Panc1 (cell line): Measurements from ENCODE around the gene IQGAP1.

Experiments
- TF ChIP-seq, protein P1 (sequence below): fragments of 450-650 bp; IDR thresholded peaks from 2 replicates; pipeline ENCODE4 v1.5.1; 2017; ENCODE audit warnings: mild to moderate bottlenecking
- TF ChIP-seq, protein P2 (sequence below), 2 experiments: IDR thresholded peaks; 2 replicates each; pipeline ENCODE4 v1.6.1; 2011 to 2012; ENCODE audit warnings: low read depth in 2 of 2, control low read depth in 1 of 2, low read length in 1 of 2, mild to moderate bottlenecking in 1 of 2, moderate library complexity in 1 of 2; ENCODE audit not compliant: insufficient read depth in 1 of 2

DNA sequence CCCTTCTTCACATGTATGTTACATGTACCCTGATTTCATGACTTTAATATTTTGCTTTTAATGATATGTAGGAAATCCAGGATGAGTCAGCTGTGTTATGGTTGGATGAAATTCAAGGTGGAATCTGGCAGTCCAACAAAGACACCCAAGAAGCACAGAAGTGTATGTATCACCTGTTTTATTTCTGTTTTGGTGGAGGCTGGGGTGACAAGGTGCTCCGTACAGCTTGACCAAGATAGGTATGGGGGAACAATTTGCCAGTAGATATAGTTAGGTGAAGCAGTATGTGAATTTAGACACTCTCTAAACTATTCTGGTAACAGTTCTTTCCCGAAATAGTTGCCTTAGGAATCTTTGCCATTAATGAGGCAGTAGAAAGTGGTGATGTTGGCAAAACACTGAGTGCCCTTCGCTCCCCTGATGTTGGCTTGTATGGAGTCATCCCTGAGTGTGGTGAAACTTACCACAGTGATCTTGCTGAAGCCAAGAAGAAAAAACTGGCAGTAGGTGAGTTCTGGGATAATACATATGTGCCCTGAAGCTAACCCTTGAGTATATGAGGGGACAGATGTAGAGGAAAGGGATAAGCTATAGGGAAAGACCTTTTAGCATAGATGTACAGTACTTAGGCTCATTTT lies 78.0 kb downstream of the IQGAP1 start:
- TF ChIP-seq, protein P1, sequence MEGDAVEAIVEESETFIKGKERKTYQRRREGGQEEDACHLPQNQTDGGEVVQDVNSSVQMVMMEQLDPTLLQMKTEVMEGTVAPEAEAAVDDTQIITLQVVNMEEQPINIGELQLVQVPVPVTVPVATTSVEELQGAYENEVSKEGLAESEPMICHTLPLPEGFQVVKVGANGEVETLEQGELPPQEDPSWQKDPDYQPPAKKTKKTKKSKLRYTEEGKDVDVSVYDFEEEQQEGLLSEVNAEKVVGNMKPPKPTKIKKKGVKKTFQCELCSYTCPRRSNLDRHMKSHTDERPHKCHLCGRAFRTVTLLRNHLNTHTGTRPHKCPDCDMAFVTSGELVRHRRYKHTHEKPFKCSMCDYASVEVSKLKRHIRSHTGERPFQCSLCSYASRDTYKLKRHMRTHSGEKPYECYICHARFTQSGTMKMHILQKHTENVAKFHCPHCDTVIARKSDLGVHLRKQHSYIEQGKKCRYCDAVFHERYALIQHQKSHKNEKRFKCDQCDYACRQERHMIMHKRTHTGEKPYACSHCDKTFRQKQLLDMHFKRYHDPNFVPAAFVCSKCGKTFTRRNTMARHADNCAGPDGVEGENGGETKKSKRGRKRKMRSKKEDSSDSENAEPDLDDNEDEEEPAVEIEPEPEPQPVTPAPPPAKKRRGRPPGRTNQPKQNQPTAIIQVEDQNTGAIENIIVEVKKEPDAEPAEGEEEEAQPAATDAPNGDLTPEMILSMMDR: no peak
- TF ChIP-seq, protein P2, sequence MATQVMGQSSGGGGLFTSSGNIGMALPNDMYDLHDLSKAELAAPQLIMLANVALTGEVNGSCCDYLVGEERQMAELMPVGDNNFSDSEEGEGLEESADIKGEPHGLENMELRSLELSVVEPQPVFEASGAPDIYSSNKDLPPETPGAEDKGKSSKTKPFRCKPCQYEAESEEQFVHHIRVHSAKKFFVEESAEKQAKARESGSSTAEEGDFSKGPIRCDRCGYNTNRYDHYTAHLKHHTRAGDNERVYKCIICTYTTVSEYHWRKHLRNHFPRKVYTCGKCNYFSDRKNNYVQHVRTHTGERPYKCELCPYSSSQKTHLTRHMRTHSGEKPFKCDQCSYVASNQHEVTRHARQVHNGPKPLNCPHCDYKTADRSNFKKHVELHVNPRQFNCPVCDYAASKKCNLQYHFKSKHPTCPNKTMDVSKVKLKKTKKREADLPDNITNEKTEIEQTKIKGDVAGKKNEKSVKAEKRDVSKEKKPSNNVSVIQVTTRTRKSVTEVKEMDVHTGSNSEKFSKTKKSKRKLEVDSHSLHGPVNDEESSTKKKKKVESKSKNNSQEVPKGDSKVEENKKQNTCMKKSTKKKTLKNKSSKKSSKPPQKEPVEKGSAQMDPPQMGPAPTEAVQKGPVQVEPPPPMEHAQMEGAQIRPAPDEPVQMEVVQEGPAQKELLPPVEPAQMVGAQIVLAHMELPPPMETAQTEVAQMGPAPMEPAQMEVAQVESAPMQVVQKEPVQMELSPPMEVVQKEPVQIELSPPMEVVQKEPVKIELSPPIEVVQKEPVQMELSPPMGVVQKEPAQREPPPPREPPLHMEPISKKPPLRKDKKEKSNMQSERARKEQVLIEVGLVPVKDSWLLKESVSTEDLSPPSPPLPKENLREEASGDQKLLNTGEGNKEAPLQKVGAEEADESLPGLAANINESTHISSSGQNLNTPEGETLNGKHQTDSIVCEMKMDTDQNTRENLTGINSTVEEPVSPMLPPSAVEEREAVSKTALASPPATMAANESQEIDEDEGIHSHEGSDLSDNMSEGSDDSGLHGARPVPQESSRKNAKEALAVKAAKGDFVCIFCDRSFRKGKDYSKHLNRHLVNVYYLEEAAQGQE (IDR thresholded peaks at IDR 0.05; ENCODE audit: insufficient read depth in 1 of 2, low read depth in 2 of 2, low read length in 1 of 2): no peak
